ENCODE data around the gene RAB9A. TPM values are rescaled to one million over a fixed set of nuclear protein-coding genes. Genes with fewer than 3 reads are reported as not detected.

Gene RAB9A
- total RNA-seq, 1 donor from 2014 or later = 33.6 TPM

GRCh38 chrX:13699183-13699826 lies 10.4 kb downstream of the RAB9A start:
- DNase-seq (ENCODE audit: low read depth) = no peak
- H3K4me3 ChIP-seq (ENCODE audit: low read depth, low read length) = no peak overlapping the region
- no peak for TF ChIP-seq CTCF (conservative IDR thresholded peaks at IDR 0.05; ENCODE audit: low read depth, low read length)

- H3K4me3 ChIP-seq (ENCODE audit: low read depth, low read length) = no peak overlapping the region
- no peak for TF ChIP-seq CTCF (conservative IDR thresholded peaks at IDR 0.05; ENCODE audit: low read depth, low read length)
These were observed 11.5 kb downstream of the RAB9A start for GRCh38 chrX:13700380-13700779.

GRCh38 chrX:13702111-13702789 lies 13.3 kb downstream of the RAB9A start:
- no peak for DNase-seq (ENCODE audit: low read depth)
- TF ChIP-seq CTCF (conservative IDR thresholded peaks at IDR 0.05; ENCODE audit: low read depth, low read length) = no peak
- no peak overlapping the region for H3K4me3 ChIP-seq (ENCODE audit: low read depth, low read length)

More at GRCh38 chrX:13700380-13700779, 11.5 kb downstream of the RAB9A start:
- no peak for DNase-seq (ENCODE audit: low read depth)

- no peak for TF ChIP-seq CTCF (conservative IDR thresholded peaks at IDR 0.05; ENCODE audit: low read depth, low read length)
- no peak for DNase-seq (ENCODE audit: low read depth)
- no peak overlapping the region for H3K4me3 ChIP-seq (ENCODE audit: low read depth, low read length)
These were observed 14.2 kb downstream of the RAB9A start for GRCh38 chrX:13703135-13703534.

- H3K4me3 ChIP-seq (ENCODE audit: low read depth, low read length) = no peak overlapping the region
- DNase-seq (ENCODE audit: low read depth) = no peak
- TF ChIP-seq CTCF (conservative IDR thresholded peaks at IDR 0.05; ENCODE audit: low read depth, low read length) = no peak
These were observed 14.7 kb downstream of the RAB9A start for GRCh38 chrX:13703589-13703988.

- H3K4me3 ChIP-seq (ENCODE audit: low read depth, low read length) = no peak overlapping the region
- no peak for TF ChIP-seq CTCF (conservative IDR thresholded peaks at IDR 0.05; ENCODE audit: low read depth, low read length)
- DNase-seq (ENCODE audit: low read depth) = no peak
These were observed 22.2 kb downstream of the RAB9A start for GRCh38 chrX:13711141-13711540.

- DNase-seq (ENCODE audit: low read depth) = no peak
- TF ChIP-seq CTCF (conservative IDR thresholded peaks at IDR 0.05; ENCODE audit: low read depth, low read length) = no peak
- H3K4me3 ChIP-seq (ENCODE audit: low read depth, low read length) = no peak overlapping the region
These were observed 27.5 kb downstream of the RAB9A start for GRCh38 chrX:13716455-13716854.

Measured in epithelial cell of proximal tubule (primary cell).